BE2C (cell line): ENCODE measurements around the gene ANK3.

Experiments used
- DNase-seq: peaks from one replicate; pipeline ENCODE4 v3.0.0-alpha.2; 2020
- H3K27me3 ChIP-seq: fragments of 250-450 bp; sonication (Bioruptor Pico); 2 replicates; pipeline ENCODE4 v1.5.1; 2020; ENCODE audit warnings: mild to moderate bottlenecking
- H3K36me3 ChIP-seq: fragments of 250-450 bp; sonication (Bioruptor Pico); 2 replicates; pipeline ENCODE4 v1.5.1; 2020; ENCODE audit warnings: mild to moderate bottlenecking
- H3K4me1 ChIP-seq: fragments of 250-450 bp; sonication (Bioruptor Pico); 2 replicates; pipeline ENCODE4 v1.5.1; 2020
- H3K4me3 ChIP-seq: 2 replicates; pipeline ENCODE4 v1.5.1; 2011; ENCODE audit warnings: low read depth, low read length
- H3K9me3 ChIP-seq: fragments of 250-450 bp; sonication (Bioruptor Pico); 2 replicates; pipeline ENCODE4 v1.5.1; 2020
- TF ChIP-seq, protein P1 (sequence below): IDR thresholded peaks from 2 replicates; pipeline ENCODE4 v1.5.1; 2012; ENCODE audit warnings: mild to moderate bottlenecking, low read depth, low read length

Gene ANK3

DNA sequence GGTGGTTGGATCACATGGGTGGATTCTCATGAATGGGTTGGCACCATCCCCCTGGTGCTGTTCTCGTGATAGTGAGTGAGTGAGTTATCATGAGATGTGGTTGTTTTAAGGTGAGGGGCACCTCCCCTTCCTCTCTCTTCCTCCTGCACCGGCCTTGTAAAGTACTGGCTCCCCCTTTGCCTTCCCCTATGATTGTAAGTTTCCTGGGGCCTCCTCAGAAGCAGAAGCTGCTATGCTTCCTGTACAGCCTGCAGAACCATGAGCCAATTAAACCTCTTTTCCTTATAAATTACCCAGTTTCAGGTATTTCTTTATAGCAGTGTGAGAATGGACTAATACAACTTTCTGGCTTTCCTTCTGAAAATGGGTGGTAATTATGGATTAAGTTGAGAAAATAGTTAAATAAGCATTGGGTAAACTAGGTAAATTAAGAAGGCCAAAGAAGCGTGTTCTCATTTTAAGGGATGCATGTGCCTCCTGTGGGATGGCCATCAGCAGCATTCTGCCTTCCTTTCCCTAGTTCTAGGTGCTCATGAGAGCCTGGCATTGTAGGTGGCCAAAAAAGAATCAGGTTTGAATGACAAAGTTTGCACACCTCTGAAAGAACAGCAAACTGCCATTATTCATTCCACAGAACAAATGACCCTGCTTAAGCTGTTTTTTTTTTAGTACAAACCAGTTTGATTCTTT, 242.0 kb downstream of the ANK3 start:
- H3K9me3 ChIP-seq, result no peaks in the 10 kb centered on the region
- H3K36me3 ChIP-seq, result no peaks in the 10 kb centered on the region
- no peak overlapping the region for H3K4me3 ChIP-seq
- H3K27me3 ChIP-seq, result no peaks in the 10 kb centered on the region
- TF ChIP-seq, protein P1, sequence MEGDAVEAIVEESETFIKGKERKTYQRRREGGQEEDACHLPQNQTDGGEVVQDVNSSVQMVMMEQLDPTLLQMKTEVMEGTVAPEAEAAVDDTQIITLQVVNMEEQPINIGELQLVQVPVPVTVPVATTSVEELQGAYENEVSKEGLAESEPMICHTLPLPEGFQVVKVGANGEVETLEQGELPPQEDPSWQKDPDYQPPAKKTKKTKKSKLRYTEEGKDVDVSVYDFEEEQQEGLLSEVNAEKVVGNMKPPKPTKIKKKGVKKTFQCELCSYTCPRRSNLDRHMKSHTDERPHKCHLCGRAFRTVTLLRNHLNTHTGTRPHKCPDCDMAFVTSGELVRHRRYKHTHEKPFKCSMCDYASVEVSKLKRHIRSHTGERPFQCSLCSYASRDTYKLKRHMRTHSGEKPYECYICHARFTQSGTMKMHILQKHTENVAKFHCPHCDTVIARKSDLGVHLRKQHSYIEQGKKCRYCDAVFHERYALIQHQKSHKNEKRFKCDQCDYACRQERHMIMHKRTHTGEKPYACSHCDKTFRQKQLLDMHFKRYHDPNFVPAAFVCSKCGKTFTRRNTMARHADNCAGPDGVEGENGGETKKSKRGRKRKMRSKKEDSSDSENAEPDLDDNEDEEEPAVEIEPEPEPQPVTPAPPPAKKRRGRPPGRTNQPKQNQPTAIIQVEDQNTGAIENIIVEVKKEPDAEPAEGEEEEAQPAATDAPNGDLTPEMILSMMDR, result no peak
- H3K4me1 ChIP-seq, result no peaks in the 10 kb centered on the region
- no peak for DNase-seq

DNA sequence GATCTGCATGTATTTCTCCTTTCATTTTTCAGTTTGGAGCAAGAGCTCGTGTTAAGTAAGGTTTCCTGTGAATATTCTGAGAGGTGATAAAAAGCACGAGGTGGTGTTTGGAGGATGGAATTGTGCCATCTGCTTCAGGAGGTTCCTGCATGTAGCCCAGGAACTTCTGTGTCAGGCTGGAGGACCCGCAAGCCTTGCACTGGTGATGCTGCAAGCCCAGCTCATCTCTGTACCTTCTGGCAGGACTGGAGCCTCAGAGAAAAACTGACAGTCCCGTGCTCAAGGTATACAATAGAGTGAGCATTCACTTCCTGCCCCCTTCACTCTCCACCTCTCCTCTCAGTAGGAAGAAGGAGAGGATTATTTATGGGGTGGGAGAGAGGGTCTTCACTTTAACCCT, 242.7 kb downstream of the ANK3 start:
- TF ChIP-seq, protein P1, result no peak
- Histone ChIP-seq H3K9me3 (no peaks in the 10 kb centered on the region), H3K4me3 (no peak overlapping the region)

DNA sequence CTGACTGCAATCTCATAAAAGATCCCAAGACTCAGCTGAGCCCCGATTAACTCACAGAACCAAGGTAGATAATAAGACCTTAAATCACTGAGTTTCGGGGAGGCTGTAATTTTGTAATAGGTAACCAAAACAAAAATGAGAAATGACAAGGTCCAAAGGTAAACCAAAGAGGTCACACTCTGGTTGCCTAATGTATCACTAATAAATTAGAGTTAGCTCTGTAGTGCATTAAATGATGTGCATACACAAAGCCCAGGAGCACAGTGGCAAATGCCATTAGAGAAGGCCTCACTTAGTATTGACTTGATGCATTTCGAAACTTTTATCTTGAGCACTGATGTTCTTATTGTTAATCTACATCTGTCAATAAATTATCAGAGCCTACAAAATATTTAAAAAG, 245.6 kb downstream of the ANK3 start:
- TF ChIP-seq, protein P1, result no peak
- DNase-seq, result no peak
- no peaks in the 10 kb centered on the region for H3K4me1 ChIP-seq
- H3K36me3 ChIP-seq, result no peaks in the 10 kb centered on the region
- no peaks in the 10 kb centered on the region for H3K9me3 ChIP-seq
- no peaks in the 10 kb centered on the region for H3K27me3 ChIP-seq
- H3K4me3 ChIP-seq, result no peak overlapping the region

More for the DNA sequence above, 242.7 kb downstream of the ANK3 start:
- Histone ChIP-seq H3K27me3 (no peaks in the 10 kb centered on the region), H3K4me1 (no peaks in the 10 kb centered on the region), H3K36me3 (no peaks in the 10 kb centered on the region)
- DNase-seq, result no peak

DNA sequence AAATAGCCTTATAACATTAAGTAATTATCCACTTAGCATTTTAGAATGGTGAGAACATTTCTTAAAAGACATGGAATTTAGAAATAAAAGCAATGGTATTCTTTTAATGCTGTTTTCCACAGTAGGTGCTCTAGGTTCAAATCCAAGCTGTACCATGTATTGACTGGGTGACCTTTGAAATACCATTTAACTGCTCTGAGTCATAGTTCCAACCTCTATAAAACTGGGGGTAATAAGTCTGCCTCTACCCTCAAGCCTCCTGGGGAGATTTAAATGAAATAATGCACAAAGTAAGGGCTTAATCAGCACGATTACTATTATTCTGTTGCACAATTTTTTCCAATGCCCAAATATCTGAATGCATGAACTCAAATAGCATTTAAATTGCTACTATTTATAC, 246.9 kb downstream of the ANK3 start:
- Histone ChIP-seq H3K4me3 (no peak overlapping the region), H3K4me1 (no peaks in the 10 kb centered on the region), H3K9me3 (no peaks in the 10 kb centered on the region), H3K36me3 (no peaks in the 10 kb centered on the region), H3K27me3 (no peaks in the 10 kb centered on the region)
- no peak for DNase-seq
- TF ChIP-seq, protein P1, result no peak

DNA sequence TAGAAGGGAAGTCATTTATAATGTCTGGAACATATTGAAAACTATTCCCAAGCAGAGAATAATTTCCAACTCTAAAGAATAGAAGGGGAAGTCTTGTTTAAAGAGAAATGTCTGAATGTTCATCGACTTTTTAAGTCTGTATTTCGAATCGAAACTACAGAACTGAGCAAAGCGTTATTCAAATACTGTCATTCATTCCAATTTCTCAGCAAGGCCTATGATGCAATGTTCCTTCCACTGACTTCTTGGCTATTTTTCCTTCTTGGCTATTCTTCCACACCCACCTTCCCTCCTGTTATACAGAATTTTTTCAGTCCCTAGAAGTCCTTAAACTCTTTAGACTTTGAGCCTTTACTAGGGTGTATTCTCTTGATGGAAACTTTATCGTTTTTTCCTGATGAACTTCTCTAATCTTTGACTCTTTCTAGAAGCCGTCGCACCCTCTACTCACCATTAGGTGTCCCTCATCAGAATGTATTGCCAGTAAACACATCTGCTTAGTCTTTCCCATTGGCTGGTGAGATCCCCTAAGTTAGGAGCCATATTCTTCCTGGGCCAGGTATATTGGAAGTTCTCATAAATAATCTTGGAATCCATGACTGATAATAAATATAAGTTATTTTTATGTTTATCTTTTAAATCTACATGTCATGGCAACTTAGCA, 247.6 kb downstream of the ANK3 start:
- no peak overlapping the region for H3K4me3 ChIP-seq
- H3K36me3 ChIP-seq, result no peaks in the 10 kb centered on the region
- H3K27me3 ChIP-seq, result no peaks in the 10 kb centered on the region
- no peak for DNase-seq
- H3K4me1 ChIP-seq, result no peaks in the 10 kb centered on the region
- no peaks in the 10 kb centered on the region for H3K9me3 ChIP-seq
- TF ChIP-seq, protein P1, result no peak
